Measurements from ENCODE around the gene ADAM17.

The ADAM17 gene

GRCh38 chr2:9443526-9443925 is 112.1 kb downstream of the ADAM17 start:
- DNase-seq: no peak
- intact Hi-C loops (cut with DNase I): no loop called here

GRCh38 chr2:9441556-9441955 is 114.1 kb downstream of the ADAM17 start:
- DNase-seq: no peak
- intact Hi-C loops (cut with DNase I): no loop called here

- intact Hi-C loops (cut with DNase I): no loop called here
- DNase-seq: no peak
Measured at GRCh38 chr2:9440058-9440727, 115.4 kb downstream of the ADAM17 start.

GRCh38 chr2:9439536-9439935 is 116.1 kb downstream of the ADAM17 start:
- intact Hi-C loops (cut with DNase I): no loop called here
- no peak for DNase-seq
